GM21423 (cell line): ENCODE results near the gene ABCF3.
"Not testable (repeated sequence)": the region's sequence is repeated elsewhere in the genome, so short reads cannot be mapped to it uniquely, and the experiment has no call there.

Experiments used
- ATAC-seq: cut with Tn5 transposase; IDR thresholded peaks from one replicate; pipeline ENCODE4 v1.9.1; 2021; ENCODE audit warnings: mild to moderate bottlenecking, moderate library complexity; ENCODE audit not compliant: unreplicated experiment

Gene ABCF3

DNA sequence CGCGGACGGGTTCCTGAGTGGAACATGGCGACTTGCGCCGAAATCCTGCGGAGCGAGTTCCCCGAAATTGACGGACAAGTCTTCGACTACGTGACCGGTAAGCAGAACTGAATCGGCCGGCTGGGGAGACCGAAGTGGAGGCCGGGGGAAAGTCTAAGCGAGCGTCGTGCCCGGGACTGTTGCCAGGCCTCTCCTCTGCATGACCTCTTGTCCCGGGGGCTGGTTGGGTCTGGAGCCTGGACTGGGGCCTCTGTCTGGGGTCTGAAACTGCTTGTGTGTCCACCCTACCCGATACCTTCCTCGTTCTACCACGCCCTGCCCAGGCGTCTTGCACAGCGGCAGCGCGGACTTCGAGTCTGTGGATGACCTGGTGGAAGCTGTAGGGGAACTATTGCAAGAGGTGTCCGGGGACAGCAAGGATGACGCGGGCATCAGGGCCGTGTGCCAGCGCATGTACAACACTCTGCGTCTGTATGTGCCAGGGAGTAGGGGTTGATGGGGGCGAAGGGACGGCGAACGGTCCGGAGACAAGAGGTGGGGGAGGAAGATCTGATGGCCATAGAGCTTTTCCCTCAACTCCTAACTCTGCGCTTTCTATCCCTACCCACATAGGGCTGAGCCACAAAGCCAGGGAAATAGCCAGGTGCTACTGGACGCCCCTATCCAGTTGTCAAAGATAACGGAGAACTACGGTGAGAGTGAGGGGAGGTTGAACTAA lies at the start of gene ABCF3:
Gene ABCF3 (plus strand): TSS at position 16 of the 718 bp plus-strand sequence. CDS start 9 bp downstream, at position 25.
- ATAC-seq: peak; percentile 16

GRCh38 chr3:184140436-184140835 lies 45.6 kb upstream of the ABCF3 start:
- no peak for ATAC-seq

DNA sequence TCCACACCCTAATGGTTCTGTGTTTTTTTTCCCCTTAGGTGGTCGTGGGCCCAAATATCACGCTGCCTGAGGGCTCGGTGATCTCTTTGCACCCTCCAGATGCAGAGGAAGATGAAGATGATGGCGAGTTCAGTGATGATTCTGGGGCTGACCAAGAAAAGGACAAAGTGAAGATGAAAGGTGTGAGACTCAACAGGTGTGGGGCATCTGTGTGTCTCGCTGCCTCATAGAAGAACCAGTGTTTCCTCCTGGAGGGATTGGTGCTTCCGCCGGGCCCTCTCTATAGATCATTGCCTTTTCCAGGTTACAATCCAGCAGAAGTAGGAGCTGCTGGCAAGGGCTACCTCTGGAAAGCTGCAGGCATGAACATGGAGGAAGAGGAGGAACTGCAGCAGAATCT lies 43.8 kb upstream of the ABCF3 start:
- ATAC-seq: no peak

- ATAC-seq: no peak
Measured at GRCh38 chr3:184143327-184143726, 42.7 kb upstream of the ABCF3 start.

DNA sequence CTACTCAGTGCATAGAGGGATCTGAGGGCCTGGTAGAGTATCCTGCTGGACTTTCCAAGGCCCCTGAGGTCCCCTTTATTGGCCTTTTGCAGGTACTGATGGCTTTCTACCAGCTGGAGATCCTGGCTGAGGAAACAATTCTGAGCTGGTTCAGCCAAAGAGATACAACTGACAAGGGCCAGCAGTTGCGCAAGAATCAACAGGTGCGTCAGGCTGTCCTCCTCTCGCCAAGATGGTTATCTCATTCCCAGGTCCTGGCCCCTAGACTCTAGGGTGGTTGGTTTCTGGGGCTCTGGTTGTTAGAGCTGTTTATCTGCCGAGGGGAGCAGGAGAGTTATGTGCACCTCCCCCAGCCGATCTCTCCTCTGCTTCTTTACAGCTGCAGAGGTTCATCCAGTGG lies 41.5 kb upstream of the ABCF3 start:
- ATAC-seq: no peak

DNA sequence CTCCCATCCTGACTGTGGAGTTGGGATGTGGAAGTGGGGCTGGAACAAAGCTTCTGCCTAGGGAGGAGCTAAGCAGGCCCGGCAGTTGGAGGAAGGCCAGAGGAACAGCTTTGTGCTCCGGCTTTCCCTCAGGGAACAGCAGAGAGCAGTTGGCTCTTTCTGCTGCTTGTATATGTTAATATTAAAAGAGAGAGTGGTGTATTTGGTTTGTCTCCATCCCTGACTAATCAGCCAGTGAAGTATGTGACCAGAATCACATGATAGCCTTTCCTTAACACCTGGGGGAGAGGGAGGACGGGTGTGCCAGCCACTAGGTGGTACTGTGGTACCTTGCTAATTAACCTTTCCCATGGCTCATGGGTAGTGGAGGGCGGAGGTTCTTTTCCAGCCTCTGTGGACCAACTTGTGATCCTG lies 40.9 kb upstream of the ABCF3 start:
- peak; percentile 55 for ATAC-seq

GRCh38 chr3:184145751-184146270 lies 40.2 kb upstream of the ABCF3 start:
- no peak for ATAC-seq

DNA sequence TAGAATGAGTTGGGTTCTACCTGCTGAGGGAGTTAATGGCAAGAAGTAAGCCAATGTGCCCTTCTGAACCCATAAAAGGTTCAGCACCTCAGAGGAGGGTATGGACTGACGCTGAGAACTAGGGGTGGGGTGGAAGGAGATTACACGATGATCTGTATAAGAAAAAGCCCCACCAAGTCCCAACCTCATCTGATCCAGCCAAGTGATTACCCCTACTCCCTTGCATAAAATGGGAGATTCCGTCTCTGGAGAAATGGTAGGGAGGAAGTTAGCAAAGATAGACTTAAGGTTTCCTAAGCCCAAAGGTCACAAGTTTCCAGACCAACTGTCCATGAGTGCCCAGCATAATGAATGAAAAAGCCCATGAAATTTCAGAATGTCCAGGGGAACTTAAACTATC lies 37.9 kb upstream of the ABCF3 start:
- ATAC-seq: no peak

DNA sequence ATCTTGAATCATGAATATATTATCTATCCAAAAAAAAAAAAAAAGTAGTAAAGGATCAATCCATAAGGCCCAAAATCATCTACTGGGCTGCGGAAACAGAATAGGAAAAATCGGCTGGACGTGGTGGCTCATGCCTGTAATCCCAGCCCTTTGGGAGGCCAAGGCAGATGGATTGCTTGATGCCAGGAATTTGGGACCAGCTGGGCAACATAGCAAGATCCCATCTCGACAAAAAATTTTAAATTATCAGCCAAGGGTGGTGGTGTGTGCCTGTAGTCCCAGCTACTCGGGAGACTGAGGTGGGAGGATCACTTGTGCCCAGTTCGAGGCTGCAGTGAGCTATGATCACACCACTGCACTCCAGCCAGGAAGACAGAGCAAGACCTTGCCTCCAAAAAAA lies 36.9 kb upstream of the ABCF3 start:
- no peak for ATAC-seq

- not testable (repeated sequence) for ATAC-seq
Measured at GRCh38 chr3:184149770-184150169, 36.2 kb upstream of the ABCF3 start.

DNA sequence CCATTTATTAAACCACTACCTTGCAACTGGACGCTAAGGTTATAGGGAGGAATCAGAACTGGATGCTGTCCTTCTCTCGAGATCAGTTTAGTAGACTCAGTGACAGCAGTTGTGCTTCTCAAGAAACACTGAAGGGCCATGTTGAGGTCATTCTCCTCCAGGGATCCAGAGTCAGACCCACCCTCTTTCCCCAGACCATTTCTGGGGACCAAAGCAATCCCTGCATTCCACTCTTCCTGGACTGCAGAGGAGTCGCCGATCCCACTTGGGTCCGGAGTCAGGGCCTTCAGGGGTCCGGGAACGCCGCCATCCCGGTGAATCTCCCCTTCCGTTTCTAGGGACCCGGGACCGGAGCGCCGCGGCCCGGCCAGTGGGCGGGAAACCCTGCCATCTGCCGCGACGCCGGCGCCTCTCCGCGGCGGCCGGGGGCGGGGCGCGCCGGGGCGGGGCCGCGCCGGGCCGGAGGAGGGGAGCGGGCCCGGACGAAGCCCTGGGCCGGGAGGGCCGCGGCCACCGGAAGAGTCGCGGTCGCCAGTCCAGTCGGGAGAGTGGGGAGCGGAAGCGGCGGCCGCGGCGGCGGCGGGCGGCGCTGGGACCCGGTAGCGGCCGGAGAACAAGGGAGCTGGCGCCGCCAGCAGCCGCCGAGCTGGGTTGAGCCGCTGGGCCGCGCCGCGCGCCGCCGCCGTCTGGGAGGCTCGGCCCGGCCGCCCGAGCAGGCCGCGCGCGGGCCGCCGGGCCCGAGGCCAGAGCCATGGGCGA lies 30.9 kb upstream of the ABCF3 start, which contains the start of gene DVL3:
Gene DVL3 (plus strand): TSS at position 493 of the 759 bp plus-strand sequence. CDS start 259 bp downstream, at position 752.
- ATAC-seq: peak; percentile 70

GRCh38 chr3:184155644-184156521 lies 30.1 kb upstream of the ABCF3 start:
- peak; percentile 21 for ATAC-seq

DNA sequence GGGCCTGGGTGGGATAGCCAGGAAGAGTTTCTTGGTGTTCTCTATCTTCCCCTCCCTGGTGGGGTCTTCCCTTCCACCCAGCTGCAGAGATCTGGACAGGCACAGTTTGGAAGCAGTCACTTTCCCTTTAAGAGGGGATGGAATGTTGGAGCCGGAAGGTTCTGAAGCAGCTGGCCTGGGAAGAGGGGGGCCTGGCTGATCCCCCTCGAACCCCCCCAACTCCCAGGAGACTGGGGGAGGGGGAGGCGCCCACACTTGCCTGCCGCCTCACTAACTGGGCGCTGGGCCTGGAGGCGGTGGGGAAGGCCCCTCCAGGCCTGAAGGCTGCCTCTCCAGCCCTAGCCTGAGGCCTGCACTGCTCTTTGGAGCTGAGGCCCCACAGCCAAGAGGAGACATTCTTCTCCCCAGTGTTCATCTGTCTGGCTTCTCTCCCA lies 29.5 kb upstream of the ABCF3 start:
- ATAC-seq: no peak

GRCh38 chr3:184157206-184157605 lies 28.8 kb upstream of the ABCF3 start:
- ATAC-seq: no peak

DNA sequence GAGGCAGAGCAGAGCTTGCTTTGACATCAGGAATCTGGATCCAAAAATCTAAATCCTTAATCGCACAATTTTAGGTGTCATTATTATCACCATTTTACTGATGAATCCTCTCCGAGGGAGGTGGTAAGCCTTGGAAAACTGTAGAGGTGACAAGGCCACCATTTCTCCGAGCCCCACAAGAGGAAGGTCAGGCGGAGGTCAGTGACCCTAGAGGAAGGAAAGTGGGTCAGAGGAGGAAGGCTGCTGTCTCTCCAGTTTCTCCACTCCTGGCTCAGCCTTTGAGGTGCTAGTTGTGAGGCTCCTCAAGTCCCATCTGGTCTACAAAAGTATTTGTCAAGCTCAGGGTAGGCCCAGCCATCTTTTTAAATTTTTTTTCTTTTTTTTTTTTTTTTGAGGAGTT lies 27.6 kb upstream of the ABCF3 start:
- ATAC-seq: no peak

- no peak for ATAC-seq
Measured at GRCh38 chr3:184160456-184160855, 25.5 kb upstream of the ABCF3 start.

DNA sequence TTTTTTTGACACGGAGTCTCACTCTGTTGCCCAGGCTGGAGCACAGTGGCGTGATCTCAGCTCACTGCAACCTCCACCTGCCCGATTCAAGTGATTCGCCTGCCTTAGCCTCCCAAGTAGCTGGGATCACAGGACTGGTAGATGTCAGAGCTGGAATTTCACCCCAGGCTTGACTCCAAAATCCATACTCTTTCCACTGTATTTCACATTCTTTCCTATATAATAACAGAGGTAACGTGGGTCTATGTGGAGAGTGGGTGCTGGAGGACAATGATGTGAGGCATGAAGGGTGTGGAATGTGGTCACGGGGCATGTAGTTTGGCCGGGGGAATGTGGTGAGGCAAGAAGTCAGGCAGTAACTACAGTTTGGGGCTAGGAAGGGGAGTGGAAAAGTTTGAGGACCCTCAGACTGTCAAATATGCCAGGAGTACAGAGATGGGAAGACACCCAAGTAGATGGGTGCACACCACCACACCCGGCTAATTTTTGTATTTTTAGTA lies 23.4 kb upstream of the ABCF3 start:
- not testable (repeated sequence) for ATAC-seq

- ATAC-seq: no peak
Measured at GRCh38 chr3:184164648-184165330, 21.2 kb upstream of the ABCF3 start.

- ATAC-seq: no peak
Measured at GRCh38 chr3:184165543-184165942, 20.5 kb upstream of the ABCF3 start.

- ATAC-seq: no peak
Measured at GRCh38 chr3:184166671-184167070, 19.3 kb upstream of the ABCF3 start.
